Fibroblast of mammary gland (primary cell): Measurements from ENCODE around the gene BAHD1.
A peak's percentile ranks its signal among the peaks of the same experiment; 100 is the strongest.

Experiments
- DNase-seq: peaks from one replicate; pipeline ENCODE4 v3.0.0-alpha.2; 2010; ENCODE audit warnings: low read depth
- H3K4me3 ChIP-seq: 2 replicates; pipeline ENCODE4 v1.5.1; 2011; ENCODE audit warnings: low read depth, mild to moderate bottlenecking, low read length, moderate library complexity; ENCODE audit not compliant: control insufficient read depth
- TF ChIP-seq, protein P1 (sequence below): conservative IDR thresholded peaks from 2 replicates; pipeline ENCODE4 v1.5.1; 2011; ENCODE audit warnings: low read depth, low read length, inconsistent platforms; ENCODE audit not compliant: control insufficient read depth, insufficient read depth

BAHD1 gene

DNA sequence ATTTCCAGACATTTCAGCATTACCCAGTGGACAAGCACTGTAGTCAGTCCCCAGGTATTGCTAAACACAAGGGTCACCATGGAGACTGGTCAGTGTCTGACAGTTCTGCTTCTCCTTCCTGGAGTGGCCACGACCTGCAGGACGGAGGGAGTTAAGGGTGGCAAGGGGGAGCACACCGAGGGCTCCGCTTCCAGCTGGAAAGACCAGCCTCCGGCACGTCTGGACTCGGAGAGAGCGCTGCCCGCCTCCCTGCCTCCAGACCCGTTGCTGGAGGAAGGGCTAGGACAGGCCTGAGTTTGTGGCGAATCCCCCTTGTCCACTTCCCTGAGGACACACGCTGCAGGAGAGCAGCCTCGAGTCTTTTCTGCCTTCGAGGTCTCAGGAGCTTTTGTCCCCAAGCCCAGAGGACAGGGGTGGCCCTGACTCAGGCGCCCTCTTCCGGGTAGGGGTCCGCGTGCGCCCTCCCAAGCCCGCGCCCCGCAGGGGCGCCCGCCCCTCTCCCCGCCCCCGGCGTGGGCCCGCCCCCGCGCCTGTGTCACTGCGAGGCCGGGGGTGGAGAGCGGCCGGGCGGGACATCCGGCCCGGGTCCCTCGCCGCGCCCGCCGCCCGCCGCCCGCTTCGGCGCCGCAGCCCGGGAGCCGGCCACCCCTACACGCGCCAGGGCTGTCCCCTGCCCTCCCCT, 29.8 kb downstream of the BAHD1 start, which contains the start of gene CHST14:
CHST14 (plus strand) TSS at position 562 of the 682 bp plus-strand sequence. CDS start 230 bp downstream, outside the sequence.
- peak within 1 kb of the TSS; percentile 69 for H3K4me3 ChIP-seq
- peak; percentile 48 for DNase-seq
- TF ChIP-seq, protein P1, sequence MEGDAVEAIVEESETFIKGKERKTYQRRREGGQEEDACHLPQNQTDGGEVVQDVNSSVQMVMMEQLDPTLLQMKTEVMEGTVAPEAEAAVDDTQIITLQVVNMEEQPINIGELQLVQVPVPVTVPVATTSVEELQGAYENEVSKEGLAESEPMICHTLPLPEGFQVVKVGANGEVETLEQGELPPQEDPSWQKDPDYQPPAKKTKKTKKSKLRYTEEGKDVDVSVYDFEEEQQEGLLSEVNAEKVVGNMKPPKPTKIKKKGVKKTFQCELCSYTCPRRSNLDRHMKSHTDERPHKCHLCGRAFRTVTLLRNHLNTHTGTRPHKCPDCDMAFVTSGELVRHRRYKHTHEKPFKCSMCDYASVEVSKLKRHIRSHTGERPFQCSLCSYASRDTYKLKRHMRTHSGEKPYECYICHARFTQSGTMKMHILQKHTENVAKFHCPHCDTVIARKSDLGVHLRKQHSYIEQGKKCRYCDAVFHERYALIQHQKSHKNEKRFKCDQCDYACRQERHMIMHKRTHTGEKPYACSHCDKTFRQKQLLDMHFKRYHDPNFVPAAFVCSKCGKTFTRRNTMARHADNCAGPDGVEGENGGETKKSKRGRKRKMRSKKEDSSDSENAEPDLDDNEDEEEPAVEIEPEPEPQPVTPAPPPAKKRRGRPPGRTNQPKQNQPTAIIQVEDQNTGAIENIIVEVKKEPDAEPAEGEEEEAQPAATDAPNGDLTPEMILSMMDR = no peak

DNA sequence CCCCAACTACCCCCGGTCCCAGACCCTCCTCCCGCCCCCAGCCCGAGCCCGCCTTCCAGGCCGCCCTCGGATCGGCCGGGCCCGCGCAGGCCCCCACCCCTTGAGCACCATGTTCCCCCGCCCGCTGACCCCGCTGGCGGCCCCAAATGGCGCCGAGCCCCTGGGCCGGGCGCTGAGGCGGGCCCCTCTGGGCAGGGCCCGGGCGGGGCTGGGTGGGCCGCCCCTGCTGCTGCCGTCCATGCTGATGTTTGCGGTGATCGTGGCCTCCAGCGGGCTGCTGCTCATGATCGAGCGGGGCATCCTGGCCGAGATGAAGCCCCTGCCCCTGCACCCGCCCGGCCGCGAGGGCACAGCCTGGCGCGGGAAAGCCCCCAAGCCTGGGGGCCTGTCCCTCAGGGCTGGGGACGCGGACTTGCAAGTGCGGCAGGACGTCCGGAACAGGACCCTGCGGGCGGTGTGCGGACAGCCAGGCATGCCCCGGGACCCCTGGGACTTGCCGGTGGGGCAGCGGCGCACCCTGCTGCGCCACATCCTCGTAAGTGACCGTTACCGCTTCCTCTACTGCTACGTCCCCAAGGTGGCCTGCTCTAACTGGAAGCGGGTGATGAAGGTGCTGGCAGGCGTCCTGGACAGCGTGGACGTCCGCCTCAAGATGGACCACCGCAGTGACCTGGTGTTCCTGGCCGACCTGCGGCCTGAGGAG, 30.5 kb downstream of the BAHD1 start:
- H3K4me3 ChIP-seq = peak overlapping the region; percentile 69
- DNase-seq = no peak
- TF ChIP-seq, protein P1 = no peak

DNA sequence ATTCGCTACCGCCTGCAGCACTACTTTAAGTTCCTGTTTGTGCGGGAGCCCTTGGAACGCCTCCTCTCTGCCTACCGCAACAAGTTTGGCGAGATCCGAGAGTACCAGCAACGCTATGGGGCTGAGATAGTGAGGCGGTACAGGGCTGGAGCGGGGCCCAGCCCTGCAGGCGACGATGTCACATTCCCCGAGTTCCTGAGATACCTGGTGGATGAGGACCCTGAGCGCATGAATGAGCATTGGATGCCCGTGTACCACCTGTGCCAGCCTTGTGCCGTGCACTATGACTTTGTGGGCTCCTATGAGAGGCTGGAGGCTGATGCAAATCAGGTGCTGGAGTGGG, 31.0 kb downstream of the BAHD1 start:
- TF ChIP-seq, protein P1 = no peak
- no peak for DNase-seq
- peak overlapping the region; percentile 69 for H3K4me3 ChIP-seq

DNA sequence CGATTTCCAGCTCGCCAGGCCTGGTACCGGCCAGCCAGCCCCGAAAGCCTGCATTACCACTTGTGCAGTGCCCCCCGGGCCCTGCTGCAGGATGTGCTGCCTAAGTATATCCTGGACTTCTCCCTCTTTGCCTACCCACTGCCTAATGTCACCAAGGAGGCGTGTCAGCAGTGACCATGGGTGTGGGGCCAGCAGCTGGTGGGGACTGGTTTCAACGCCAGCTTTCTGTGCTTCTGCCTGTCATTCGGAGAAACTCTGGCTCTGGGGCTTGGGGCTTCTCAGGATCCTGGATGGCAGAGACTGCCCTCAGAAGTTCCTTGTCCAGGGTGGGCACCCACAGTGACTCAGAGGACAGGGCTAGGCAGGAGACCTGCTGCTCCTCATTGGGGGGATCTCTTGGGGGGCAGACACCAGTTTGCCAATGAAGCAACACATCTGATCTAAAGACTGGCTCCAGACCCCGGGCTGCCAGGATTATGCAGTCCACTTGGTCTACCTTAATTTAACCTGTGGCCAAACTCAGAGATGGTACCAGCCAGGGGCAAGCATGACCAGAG, 31.5 kb downstream of the BAHD1 start:
- H3K4me3 ChIP-seq = peak overlapping the region; percentile 69
- DNase-seq = no peak
- TF ChIP-seq, protein P1 = no peak

DNA sequence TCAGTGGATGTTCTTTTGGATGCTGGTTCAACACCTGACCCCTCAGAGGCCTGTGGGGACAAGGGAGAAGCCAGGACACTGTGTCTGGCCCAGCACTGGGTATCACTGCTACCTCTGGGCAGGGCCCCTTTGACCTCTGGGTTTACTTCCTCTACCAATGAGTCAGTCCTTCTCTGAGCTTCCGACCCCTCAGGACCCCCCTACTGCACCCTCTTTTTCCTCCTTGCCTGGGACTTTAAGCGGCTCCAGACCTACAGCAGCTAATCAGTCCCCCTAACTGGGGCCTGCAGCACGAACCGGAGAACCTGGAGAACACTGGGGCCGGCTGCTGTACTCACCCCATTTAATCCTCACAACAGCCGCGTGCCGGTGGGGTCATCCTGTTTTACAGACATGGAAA, 33.8 kb downstream of the BAHD1 start:
- no peak overlapping the region for H3K4me3 ChIP-seq
- TF ChIP-seq, protein P1 = no peak

DNA sequence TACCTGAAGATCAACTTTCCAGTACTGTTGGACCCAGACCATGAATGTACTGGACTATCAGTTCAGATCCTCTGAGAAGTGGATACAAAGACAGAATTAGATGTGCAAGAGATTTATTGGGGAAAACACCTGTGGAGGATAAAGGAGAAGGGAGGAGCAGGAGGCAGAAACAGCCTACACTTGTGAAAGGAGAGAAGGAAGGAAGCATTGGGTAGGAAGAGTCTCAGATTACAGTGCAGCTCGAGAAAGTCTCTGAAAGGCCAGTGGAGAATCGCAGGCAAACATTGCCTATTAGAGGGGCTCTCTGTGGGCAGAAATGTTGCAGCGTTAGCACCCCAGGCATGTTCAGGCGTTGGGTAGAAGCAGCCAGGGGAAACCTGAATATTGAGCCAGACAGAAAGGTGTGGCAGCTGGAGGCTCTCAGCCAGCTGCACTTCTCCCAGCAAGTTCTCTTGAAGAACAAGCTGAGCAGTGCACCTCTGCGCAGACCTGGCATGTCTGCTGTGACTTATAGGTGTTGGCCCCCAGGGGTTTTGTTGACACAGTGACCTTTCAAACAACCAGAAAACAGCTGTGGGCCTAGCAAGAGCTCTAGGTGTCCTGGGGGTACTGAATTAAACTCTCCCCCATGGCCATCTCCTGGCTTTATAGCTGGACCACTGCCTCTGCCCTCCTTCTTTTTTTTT, 37.0 kb downstream of the BAHD1 start:
- no peak overlapping the region for H3K4me3 ChIP-seq
- TF ChIP-seq, protein P1 = no peak
- DNase-seq = no peak

More for the DNA sequence above, 33.8 kb downstream of the BAHD1 start:
- DNase-seq = no peak
